Motor neuron (in vitro differentiated cells): ENCODE data around the gene LYSET. TPM values are rescaled to one million over a fixed set of nuclear protein-coding genes. Genes with fewer than 3 reads are reported as not detected.
"Not testable (repeated sequence)": the region's sequence is repeated elsewhere in the genome, so short reads cannot be mapped to it uniquely, and the experiment has no call there.

Experiments used
- ATAC-seq, 8 experiments: fragments of 200-7000 bp; cut with Tn5 transposase; replicated peaks in 6 of 8; 2 replicates each; pipeline ENCODE4 v1.8.0; 2021; ENCODE audit warnings: mild to moderate bottlenecking in 8 of 8, moderate library complexity in 8 of 8
- H3K27ac ChIP-seq, 2 donors: fragments of 250-450 bp; sonication (Bioruptor Pico); 2 replicates each; pipeline ENCODE4 v1.9.0; 2021; ENCODE audit warnings: antibody characterized with exemption in 2 of 2, mild to moderate bottlenecking in 2 of 2, moderate library complexity in 1 of 2
- H3K4me1 ChIP-seq, 2 donors: fragments of 250-450 bp; sonication (Bioruptor Pico); replicated peaks in 1 of 2; 2 replicates each; pipeline ENCODE4 v1.6.1; 2021; ENCODE audit warnings: antibody characterized with exemption in 2 of 2, mild to moderate bottlenecking in 2 of 2, moderate library complexity in 1 of 2
- H3K4me3 ChIP-seq, 5 donors: fragments of 250-450 bp; sonication (Bioruptor Pico); 2 replicates each; pipeline ENCODE4 v1.9.0; 2021; ENCODE audit warnings: antibody characterized with exemption in 5 of 5, mild to moderate bottlenecking in 5 of 5, moderate library complexity in 4 of 5
- WGBS, 10 experiments: fragments of 450-650 bp; shearing (Covaris generic); methylation state at CpG; one replicate each; pipeline ENCODE4 v1.0.0; 2022; 5-methylcytosine and 5-hydroxymethylcytosine counted together
- in situ Hi-C, 9 experiments: fragments of 400-800 bp; cut with MboI; loops; one replicate each; pipeline ENCODE4 v1.15.0; 2021; ENCODE audit warnings: low sequenced_read_pairs in 9 of 9, low pct_unique_long_range_greater_than_20kb in 2 of 9; ENCODE audit not compliant: unreplicated experiment in 9 of 9
- total RNA-seq, 8 experiments: library from RNA; unstranded; fragments of 300-600 nt; gene quantifications; 2 replicates each; pipeline versions ENCODE4 v1.2.3 to v1.2.4, GENCODE V29; 2022

The LYSET gene
- total RNA-seq, 8 experiments from 2014 or later, result 11.7 to 26.5 (median 20.8) TPM

DNA sequence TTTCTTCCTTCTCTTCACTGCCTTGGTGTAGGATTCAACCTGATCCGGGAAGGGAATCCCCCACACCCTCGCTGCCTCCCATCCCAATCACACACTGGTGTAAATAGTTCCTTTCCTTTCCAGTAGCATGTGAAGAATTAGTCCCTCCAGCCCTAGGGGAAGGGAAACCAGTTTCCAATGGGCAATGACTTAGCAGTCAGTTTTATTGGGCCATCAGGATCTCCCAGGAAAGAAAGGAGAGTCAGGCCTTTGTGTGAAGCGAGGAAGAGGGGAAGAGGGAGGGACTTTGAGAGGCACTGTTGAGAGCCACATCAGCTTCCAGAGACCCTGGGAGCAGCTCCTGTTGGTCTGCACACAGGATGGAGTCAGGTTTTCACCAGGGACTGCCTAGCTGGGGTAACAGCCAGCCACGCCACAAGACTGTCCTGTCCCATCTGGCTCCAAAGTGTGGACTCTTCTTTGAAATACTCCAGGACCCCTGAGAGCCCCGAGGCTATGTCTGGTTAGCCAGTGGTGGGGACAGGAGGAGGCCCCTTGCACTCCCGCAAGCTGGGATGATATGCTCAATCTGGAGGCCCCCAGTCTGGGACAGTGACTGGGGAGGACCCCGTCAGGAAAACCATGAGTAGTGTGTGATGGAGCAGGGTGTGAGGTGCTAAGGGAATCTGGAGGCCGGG is 28.3 kb upstream of the LYSET start:
- ATAC-seq, result no peak
- Histone ChIP-seq H3K4me1 (no peaks in the 10 kb centered on the region), H3K4me3 (no peak overlapping the region), H3K27ac (no peak overlapping the region)
- in situ Hi-C loops, result no loop called here
- 17 to 94% (median 82%) methylated on average over 1 to 3 of the region's 8 CpGs; no CpG with 5 or more reads in 4 of the 10 experiments for WGBS, 10 experiments

DNA sequence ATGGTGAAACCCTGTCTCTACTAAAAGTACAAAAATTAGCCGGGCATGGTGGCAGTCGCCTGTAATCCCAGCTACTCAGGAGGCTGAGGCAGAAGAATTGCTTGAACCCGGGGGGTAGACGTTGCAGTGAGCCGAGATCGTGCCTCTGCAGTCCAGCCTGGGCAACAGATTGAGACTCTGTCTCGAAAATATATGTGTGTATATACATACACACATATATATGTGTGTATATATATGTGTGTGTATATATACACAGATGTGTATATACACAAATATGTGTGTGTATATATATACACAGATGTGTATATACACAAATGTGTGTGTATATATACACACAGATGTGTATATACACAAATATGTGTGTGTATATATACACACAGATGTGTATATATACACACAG is 26.8 kb upstream of the LYSET start:
- ATAC-seq, H3K4me1 ChIP-seq, H3K4me3 ChIP-seq, H3K27ac ChIP-seq, in situ Hi-C loops: not testable (repeated sequence)
- WGBS, 10 experiments, result 50 to 95% methylated on average over 2 to 4 of the region's 7 CpGs; no CpG with 5 or more reads in 8 of the 10 experiments

DNA sequence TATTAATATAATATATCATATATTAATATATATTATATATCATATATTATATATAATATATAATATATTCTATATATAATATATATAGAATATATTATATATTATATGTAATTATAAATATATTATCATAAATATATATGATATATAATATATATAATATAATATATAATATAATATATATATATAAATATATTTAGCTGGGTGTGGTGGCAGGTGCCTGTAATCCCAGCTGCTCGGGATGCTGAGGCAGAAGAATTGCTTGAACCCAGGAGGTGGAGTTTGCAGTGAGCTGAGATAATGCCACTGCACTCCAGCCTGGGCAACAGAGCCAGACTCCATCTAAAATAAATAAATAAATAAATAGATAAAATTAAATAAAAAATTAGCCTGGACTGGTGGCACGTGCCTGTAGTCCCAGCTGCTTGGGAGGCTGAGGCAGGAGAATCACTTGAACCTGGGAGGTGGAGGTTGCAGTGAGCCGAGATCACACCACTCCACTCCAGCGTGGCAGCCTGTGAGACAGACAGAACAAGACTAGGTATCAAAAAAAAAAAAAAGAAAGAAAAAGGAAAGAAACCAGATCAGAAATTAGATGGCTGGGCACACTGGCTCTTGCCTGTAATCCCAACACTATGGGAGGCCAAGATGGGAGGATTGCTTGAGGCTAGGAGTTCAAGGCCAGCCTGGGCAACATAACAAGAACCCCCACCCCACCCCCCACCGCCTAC is 25.3 kb upstream of the LYSET start:
- H3K4me1 ChIP-seq, H3K4me3 ChIP-seq, H3K27ac ChIP-seq, in situ Hi-C loops: not testable (repeated sequence)
- WGBS, 10 experiments, result 61 to 100% (median 81%) methylated on average over 1 to 3 of the region's 5 CpGs; no CpG with 5 or more reads in 2 of the 10 experiments
- peak in 1 of 8 experiments; percentile 30 for ATAC-seq

DNA sequence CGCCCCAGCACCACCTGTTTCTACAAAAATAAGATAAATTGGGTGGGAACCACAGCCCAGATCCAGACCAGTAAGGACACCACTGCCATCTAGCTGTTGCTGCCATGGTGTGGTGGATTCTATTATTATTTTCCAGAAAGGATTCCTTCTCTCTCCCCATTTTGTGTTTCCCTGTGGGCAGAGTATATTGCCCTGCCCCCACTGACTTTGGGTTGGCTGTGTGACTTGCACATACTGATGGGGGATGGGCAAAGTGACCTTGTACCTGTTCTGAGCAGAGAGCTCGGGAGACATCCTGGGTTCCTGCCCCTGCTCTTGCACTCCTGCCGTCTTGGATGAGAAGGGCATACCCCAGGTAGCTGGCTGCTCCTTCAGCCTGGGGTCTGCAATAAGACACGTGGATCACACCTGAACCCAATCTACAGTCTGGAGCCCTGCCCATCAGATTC is 24.7 kb upstream of the LYSET start:
- peak in 3 of 8 experiments; percentile 62 to 78 (median 76) for ATAC-seq
- Histone ChIP-seq H3K4me1 (no peaks in the 10 kb centered on the region), H3K4me3 (no peak overlapping the region), H3K27ac (no peak overlapping the region)
- in situ Hi-C loops, result no loop called here
- 0 to 100% (median 67%) methylated on average over 1 of the region's 4 CpGs; no CpG with 5 or more reads in 6 of the 10 experiments for WGBS, 10 experiments

DNA sequence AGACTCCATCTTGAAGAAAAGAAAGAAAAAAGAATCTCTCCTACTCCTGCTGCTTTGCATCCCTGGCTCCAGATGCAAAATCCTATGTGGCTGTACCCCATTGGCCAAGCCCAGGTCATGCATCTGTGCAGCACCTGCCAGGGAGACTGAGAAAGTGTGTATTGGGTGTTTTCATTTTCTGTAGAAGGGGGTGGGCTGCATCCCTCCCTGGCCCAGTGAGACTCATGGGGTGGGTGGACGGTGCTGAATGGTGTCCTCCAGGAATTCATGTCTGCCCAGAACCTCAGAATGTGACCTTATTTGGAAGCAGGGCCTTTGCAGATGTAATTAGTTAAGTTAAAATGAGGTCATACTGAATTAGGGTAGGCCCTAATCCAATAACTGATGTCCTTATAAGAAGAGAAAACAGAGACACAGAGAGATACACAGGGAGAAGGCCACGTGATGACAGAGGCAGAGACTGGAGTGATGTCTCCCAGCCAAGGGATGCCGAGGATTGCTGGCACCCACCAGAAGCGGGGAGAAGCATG is 23.6 kb upstream of the LYSET start:
- no peak overlapping the region for H3K27ac ChIP-seq
- ATAC-seq, result peak in 2 of 8 experiments; percentile 14 to 35
- no peak overlapping the region for H3K4me3 ChIP-seq
- 18 to 90% (median 67%) methylated on average over 1 to 3 of the region's 4 CpGs; no CpG with 5 or more reads in 3 of the 10 experiments for WGBS, 10 experiments
- H3K4me1 ChIP-seq, result no peaks in the 10 kb centered on the region
- in situ Hi-C loops, result no loop called here

DNA sequence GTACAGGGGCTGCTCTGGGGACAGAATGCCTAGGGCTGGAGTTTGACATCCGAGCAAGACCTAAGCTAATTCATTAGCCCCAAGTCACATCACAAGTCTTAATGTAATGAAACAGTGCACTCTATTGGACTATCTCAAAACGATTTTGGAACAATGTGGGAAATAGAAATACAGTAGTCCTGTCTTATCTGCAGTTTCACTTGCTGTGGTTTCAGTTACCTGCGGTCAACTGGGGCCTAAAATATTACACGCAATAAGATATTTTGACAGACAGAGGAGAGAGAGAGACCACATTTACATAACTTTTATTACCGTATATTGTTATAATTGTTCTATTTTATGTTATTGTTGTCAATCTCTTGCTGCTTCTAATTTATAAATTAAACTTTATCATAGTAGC is 21.6 kb upstream of the LYSET start:
- WGBS, 10 experiments, result 48 to 100% (median 75%) methylated on average over 1 to 5 of the region's 5 CpGs; no CpG with 5 or more reads in 1 of the 10 experiments
- in situ Hi-C loops, result no loop called here
- Histone ChIP-seq H3K4me3 (no peak overlapping the region), H3K4me1 (no peaks in the 10 kb centered on the region), H3K27ac (no peak overlapping the region)
- ATAC-seq, result no peak

DNA sequence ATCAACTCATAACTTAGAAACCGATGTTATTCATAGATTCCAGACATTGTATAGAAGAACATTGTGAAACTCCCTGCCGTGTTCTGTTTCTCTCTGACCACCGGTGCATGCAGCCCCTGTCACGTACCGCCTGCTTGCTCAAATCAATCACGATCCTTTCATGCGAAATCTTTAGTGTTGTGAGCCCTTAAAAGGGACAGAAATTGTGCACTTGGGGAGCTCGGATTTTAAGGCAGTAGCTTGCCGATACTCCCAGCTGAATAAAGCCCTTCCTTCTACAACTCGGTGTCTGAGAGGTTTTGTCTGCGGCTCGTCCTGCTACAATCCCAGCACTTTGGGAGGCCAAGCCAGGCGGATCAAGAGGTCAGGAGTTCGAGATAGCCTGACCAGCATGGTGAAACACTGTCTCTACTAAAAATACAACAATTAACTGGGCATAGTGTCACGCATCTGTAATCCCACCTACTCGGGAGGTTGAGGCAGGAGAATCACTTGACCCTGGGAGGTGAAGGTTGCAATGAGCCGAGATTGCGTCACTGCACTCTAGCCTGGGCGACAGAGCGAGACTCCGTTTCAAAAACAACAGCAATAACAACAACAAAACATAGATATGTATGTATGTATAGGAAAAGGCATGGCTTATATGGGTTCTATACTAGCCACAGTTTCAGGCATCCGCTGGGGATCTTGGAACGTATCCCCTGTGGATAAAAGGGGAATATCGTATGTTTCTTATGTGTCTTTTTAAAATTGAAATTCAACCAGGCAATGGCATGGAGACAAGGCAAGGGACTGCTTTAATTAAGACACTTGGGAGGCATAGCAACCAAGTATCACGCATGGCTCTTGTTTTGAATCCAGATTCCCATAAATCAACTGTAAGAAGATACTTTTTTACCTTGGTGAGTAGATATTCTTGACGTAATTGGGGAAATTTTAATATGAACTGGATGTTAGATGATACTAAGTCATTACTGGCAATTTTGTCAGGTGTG is 19.5 kb upstream of the LYSET start:
- in situ Hi-C loops, H3K27ac ChIP-seq, ATAC-seq, H3K4me1 ChIP-seq, H3K4me3 ChIP-seq: not testable (repeated sequence)
- 33 to 94% (median 68%) methylated on average over 2 to 18 of the region's 26 CpGs for WGBS, 10 experiments

DNA sequence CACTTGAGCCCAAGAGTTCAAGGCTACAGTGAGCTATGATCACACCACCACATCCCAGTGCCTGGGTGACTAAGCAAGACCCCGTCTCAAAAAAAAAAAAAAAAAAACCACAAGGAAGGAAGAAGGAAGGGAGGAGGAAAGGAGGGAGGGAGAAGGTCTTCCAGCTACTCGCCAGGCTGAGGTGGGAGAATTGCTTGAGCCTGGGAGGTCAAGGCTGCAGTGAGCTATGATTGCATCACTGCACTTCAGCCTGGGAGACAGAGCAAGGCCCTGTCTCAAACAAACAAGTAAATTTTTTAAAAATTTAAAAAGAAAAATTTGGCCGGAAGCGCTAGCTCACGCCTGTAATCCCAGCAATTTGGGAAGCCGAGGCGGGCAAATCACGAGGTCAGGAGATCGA is 16.5 kb upstream of the LYSET start:
- H3K4me3 ChIP-seq, in situ Hi-C loops, H3K27ac ChIP-seq, ATAC-seq, H3K4me1 ChIP-seq: not testable (repeated sequence)
- WGBS, 10 experiments, result 71 to 100% (median 87%) methylated on average over 1 to 8 of the region's 9 CpGs; no CpG with 5 or more reads in 1 of the 10 experiments

DNA sequence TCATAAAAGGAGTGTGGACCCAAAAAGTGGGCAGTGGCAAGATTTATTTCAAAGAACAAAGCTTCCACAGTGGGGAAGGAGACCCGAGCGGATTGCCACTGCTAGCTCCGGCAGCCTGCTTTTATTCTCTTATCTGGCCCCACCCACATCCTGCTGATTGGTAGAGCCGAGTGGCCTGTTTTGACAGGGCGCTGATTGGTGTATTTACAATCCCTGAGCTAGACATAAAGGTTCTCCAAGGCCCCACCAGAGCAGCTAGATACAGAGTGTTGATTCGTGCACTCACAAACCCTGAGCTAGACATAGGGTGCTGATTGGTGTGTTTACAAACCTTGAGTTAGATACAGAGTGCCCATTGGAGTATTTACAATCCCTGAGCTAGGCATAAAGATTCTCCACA is 15.5 kb upstream of the LYSET start:
- H3K27ac ChIP-seq, in situ Hi-C loops, ATAC-seq, H3K4me3 ChIP-seq, H3K4me1 ChIP-seq: not testable (repeated sequence)
- 67 to 100% (median 80%) methylated on average over 1 to 2 of the region's 6 CpGs; no CpG with 5 or more reads in 7 of the 10 experiments for WGBS, 10 experiments

DNA sequence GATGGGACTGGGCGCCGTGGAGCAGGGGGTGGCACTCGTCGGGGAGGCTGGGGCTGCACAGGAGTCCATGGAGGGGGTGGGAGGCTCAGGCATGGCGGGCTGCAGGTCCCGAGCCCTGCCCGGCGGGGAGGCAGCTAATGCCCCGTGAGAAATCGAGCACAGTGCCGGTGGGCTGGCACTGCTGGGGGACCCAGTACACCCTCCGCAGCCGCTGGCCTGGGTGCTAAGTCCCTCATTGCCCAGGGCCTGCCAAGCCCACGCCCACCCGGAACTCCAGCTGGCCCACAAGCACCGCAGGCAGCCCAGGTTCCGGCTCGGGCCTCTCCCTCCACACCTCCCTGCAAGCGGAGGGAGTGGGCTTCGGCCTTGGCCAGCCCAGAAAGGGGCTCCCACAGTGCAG is 15.0 kb upstream of the LYSET start:
- H3K4me1 ChIP-seq, ATAC-seq, in situ Hi-C loops, H3K27ac ChIP-seq, H3K4me3 ChIP-seq: not testable (repeated sequence)
- no CpG with 5 or more reads among the region's 20 CpGs for WGBS, 10 experiments

DNA sequence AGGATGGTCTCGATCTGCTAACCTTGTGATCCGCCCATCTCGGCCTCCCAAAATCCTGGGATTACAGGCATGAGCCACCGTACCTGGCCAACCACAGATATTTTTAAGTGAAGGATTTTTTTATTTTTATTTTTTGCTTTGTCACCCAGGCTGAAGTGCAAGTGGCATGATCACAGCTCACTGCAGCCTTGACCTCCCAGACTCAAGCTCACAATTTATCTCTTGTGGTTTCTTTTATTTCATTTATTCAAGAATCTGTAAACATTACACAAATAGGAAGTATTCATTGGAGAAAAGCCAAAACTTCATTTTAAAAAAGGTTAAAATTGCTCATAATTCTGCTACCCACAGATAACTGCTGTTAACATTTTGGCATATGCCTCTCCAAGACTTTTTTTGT is 13.7 kb upstream of the LYSET start:
- no peak overlapping the region for H3K4me3 ChIP-seq
- in situ Hi-C loops, result no loop called here
- peaks cover 6 to 7% of the 10 kb centered on the region in 2 donors for H3K4me1 ChIP-seq
- 90 to 100% methylated on average over 3 to 4 of the region's 4 CpGs; no CpG with 5 or more reads in 8 of the 10 experiments for WGBS, 10 experiments
- no peak for ATAC-seq
- H3K27ac ChIP-seq, result no peak overlapping the region

DNA sequence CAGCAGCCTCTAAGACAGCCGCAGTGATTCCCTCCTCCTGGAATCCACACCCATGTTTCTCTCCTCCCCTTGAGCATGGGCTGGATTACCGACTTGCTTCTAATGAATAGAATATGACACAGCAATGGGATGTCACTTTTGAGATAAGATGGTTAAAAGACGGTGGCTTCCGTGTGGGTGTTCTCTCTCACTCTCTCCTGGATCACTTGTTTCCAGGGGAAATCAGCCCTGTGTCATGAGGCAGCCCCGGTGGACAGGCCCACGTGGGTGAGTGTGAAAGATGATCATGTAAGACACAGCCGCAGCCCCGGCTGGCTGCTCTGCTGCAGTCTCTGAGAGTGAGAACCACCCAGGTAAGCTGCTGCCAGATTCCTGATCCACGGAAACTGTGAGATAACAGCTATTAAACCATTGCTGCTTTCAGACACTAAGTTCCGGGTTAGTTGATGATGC is 11.1 kb upstream of the LYSET start:
- WGBS, 10 experiments, result 0 to 100% (median 27%) methylated on average over 1 to 9 of the region's 10 CpGs; no CpG with 5 or more reads in 1 of the 10 experiments
- Histone ChIP-seq H3K4me1 (peaks cover 6 to 7% of the 10 kb centered on the region in 2 donors), H3K4me3 (peak overlapping the region in 1 of 5 donors; percentile 2), H3K27ac (peak overlapping the region in 1 of 2 donors; percentile 23)
- in situ Hi-C loops, result no loop called here
- ATAC-seq, result peak; percentile 79 to 99 (median 98)
